IMR-90 (cell line): ENCODE measurements around the gene SLC24A3.

Source experiments
- BHLHE40 ChIP-seq: fragments of 150-350 bp; IDR thresholded peaks from 2 replicates; pipeline ENCODE4 v1.6.1; 2016; ENCODE audit warnings: mild to moderate bottlenecking, low read depth, low read length
- CEBPB ChIP-seq: IDR thresholded peaks from 2 replicates; pipeline ENCODE4 v1.6.1; 2012; ENCODE audit warnings: low read depth, low read length, improper control_type of control experiment
- CTCF ChIP-seq: conservative IDR thresholded peaks from 2 replicates; pipeline ENCODE4 v1.5.1; 2012; ENCODE audit warnings: mild to moderate bottlenecking, low read depth, low read length, improper control_type of control experiment
- ELK1 ChIP-seq: fragments of 150-350 bp; IDR thresholded peaks from 2 replicates; pipeline ENCODE4 v1.6.1; 2016; ENCODE audit warnings: low read depth, mild to moderate bottlenecking, low read length, moderate library complexity, borderline replicate concordance
- FOS ChIP-seq: fragments of 150-350 bp; IDR thresholded peaks from 2 replicates; pipeline ENCODE4 v1.6.1; 2016; ENCODE audit warnings: low read depth, low read length
- MAZ ChIP-seq: IDR thresholded peaks from 2 replicates; pipeline ENCODE4 v1.6.1; 2012; ENCODE audit warnings: low read depth, mild to moderate bottlenecking, low read length, improper control_type of control experiment, moderate library complexity, borderline replicate concordance
- MXI1 ChIP-seq: IDR thresholded peaks from 2 replicates; pipeline ENCODE4 v1.6.1; 2012; ENCODE audit warnings: low read depth, mild to moderate bottlenecking, low read length, moderate library complexity, borderline replicate concordance
- POLR2A ChIP-seq: IDR thresholded peaks from 2 replicates; pipeline ENCODE4 v1.6.1; 2012; ENCODE audit warnings: mild to moderate bottlenecking, low read depth, low read length
- RAD21 ChIP-seq: IDR thresholded peaks from 2 replicates; pipeline ENCODE4 v1.6.1; 2012; ENCODE audit warnings: low read length, improper control_type of control experiment
- RCOR1 ChIP-seq: IDR thresholded peaks from 2 replicates; pipeline ENCODE4 v1.6.1; 2012; ENCODE audit warnings: mild to moderate bottlenecking, low read length, improper control_type of control experiment; ENCODE audit not compliant: insufficient replicate concordance
- RFX5 ChIP-seq: IDR thresholded peaks from 2 replicates; pipeline ENCODE4 v1.8.0; 2012; ENCODE audit warnings: low read depth, mild to moderate bottlenecking, low read length, moderate library complexity
- SMC3 ChIP-seq: fragments of 150-350 bp; IDR thresholded peaks from 2 replicates; pipeline ENCODE4 v1.6.1; 2016; ENCODE audit warnings: low read depth, mild to moderate bottlenecking, antibody characterized with exemption, low read length, moderate library complexity
- USF2 ChIP-seq: fragments of 150-350 bp; IDR thresholded peaks from 2 replicates; pipeline ENCODE4 v1.6.1; 2017; ENCODE audit warnings: mild to moderate bottlenecking, antibody characterized with exemption, low read length, low read depth

GRCh38 chr20:19510611-19511010 lies 298.2 kb downstream of the SLC24A3 start:
- TF ChIP-seq CTCF (no peak), ELK1 (no peak), SMC3 (no peak), FOS (no peak), BHLHE40 (no peak), POLR2A (no peak), RCOR1 (no peak), RAD21 (no peak), CEBPB (no peak), MXI1 (no peak), USF2 (no peak), RFX5 (no peak), MAZ (no peak)
